Renal cortical epithelial cell (primary cell): ENCODE measurements around the gene MAD2L2. TPM values are rescaled to one million over a fixed set of nuclear protein-coding genes. Genes with fewer than 3 reads are reported as not detected.

Source experiments
- DNase-seq: peaks from one replicate; pipeline ENCODE4 v3.0.0-alpha.2; 2011; ENCODE audit warnings: low read depth
- total RNA-seq: library from RNA; depleted of rRNA; stranded (reverse); fragments of >200 nt; gene quantifications from 2 replicates; pipeline ENCODE4 v1.2.3, GENCODE V29; 2014

MAD2L2 gene
- total RNA-seq, 1 donor from 2014 or later, result 30.9 TPM

GRCh38 chr1:11682287-11682771 lies 1.4 kb upstream of the MAD2L2 start:
- DNase-seq, result no peak

GRCh38 chr1:11680270-11681070 lies 478 bp downstream of the MAD2L2 start:
- peak; percentile 6 for DNase-seq

- no peak for DNase-seq
Observed at GRCh38 chr1:11678442-11678841, 2.5 kb downstream of the MAD2L2 start.

GRCh38 chr1:11676386-11677103 lies 4.4 kb downstream of the MAD2L2 start:
- no peak for DNase-seq

- DNase-seq, result no peak
Observed at GRCh38 chr1:11675325-11675724, 5.6 kb downstream of the MAD2L2 start.

- DNase-seq, result no peak
Observed at GRCh38 chr1:11674488-11674887, 6.5 kb downstream of the MAD2L2 start.

- DNase-seq, result no peak
Observed at GRCh38 chr1:11673089-11673769, 7.7 kb downstream of the MAD2L2 start.

GRCh38 chr1:11671544-11672286 lies 9.2 kb downstream of the MAD2L2 start:
- no peak for DNase-seq

GRCh38 chr1:11671205-11671543 lies 9.8 kb downstream of the MAD2L2 start:
- no peak for DNase-seq

GRCh38 chr1:11670747-11671146 lies 10.2 kb downstream of the MAD2L2 start:
- no peak for DNase-seq

GRCh38 chr1:11668516-11668915 lies 12.4 kb downstream of the MAD2L2 start:
- no peak for DNase-seq

- no peak for DNase-seq
Observed at GRCh38 chr1:11664336-11665065, 16.4 kb downstream of the MAD2L2 start.

GRCh38 chr1:11661103-11661502 lies 19.8 kb downstream of the MAD2L2 start:
- no peak for DNase-seq

GRCh38 chr1:11659748-11660147 lies 21.2 kb downstream of the MAD2L2 start:
- DNase-seq, result no peak

- no peak for DNase-seq
Observed at GRCh38 chr1:11658542-11658941, 22.4 kb downstream of the MAD2L2 start.

GRCh38 chr1:11657654-11658053 lies 23.3 kb downstream of the MAD2L2 start:
- no peak for DNase-seq

- no peak for DNase-seq
Observed at GRCh38 chr1:11654939-11655808, 25.8 kb downstream of the MAD2L2 start.

GRCh38 chr1:11654137-11654938 lies 26.6 kb downstream of the MAD2L2 start, which contains the start of the genes FBXO2 and FBXO44:
Gene FBXO2 (minus strand): TSS chr1:11654429. CDS start chr1:11654340, 89 bp downstream.
Gene FBXO44 (plus strand): TSS chr1:11654877. CDS start chr1:11655836, 959 bp downstream.
- no peak for DNase-seq

GRCh38 chr1:11653861-11654136 lies 27.1 kb downstream of the MAD2L2 start:
- DNase-seq, result no peak
